ENCODE measurements around the gene OR10AD1. TPM values are rescaled to one million over a fixed set of nuclear protein-coding genes. Genes with fewer than 3 reads are reported as not detected.

The OR10AD1 gene
- total and polyA plus RNA-seq, 9 of the 15 experiments (the other 6 are each of a cell fraction or from before 2014, with no cell fraction given) = not detected

DNA sequence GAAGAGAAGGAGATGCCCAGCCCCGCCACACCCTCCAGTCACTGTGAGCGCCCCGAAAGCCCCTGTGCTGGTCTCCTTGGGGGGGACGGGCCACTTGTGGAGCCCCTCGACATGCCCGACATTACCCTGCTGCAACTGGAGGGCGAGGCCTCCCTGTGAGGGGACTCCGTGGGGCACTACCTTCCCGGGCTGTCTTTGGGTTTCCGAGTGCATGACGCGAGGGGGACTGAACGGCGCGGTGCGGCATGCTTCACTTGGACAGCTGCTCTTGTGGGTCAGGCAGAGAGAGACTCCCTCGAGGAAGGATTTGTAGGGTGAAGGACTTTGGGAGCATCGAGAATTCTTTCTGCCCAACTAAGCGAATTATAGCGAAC is 18.6 kb downstream of the OR10AD1 start:
- FAIRE-seq (no peak), ATAC-seq (no peak), DNase-seq (ENCODE audit: extremely low read depth in 1 of 4, low spot score in 3 of 4) (no peak)
- Histone ChIP-seq H3K27me3 (ENCODE audit: control insufficient read depth in 2 of 2, insufficient read depth in 2 of 2, low read length in 2 of 2) (peaks cover 21 to 42% of the 10 kb centered on the region in 2 experiments; a peak in 4 of 5 replicates), H4K20me1 (replicated peaks; ENCODE audit: control insufficient read depth, insufficient read depth, low read length) (no peaks in the 10 kb centered on the region), H3K79me2 (ENCODE audit: control insufficient read depth, insufficient read depth, low read length) (no peaks in the 10 kb centered on the region), H3K9me3 (replicated peaks; ENCODE audit: control insufficient read depth, insufficient read depth, low read depth, low read length) (no peaks in the 10 kb centered on the region), H3K9me1 (ENCODE audit: control insufficient read depth, insufficient read depth, low read length) (peaks cover 3% of the 10 kb centered on the region), H3K4me1 (replicated peaks in 1 of 2; ENCODE audit: control insufficient read depth in 2 of 2, insufficient read depth in 2 of 2, low read length in 2 of 2) (peaks cover 0 to 17% of the 10 kb centered on the region in 2 experiments; a peak in 3 of 5 replicates), H3K9ac (ENCODE audit: insufficient read depth in 1 of 2, low read depth in 2 of 2, low read length in 2 of 2) (no peak overlapping the region), H3K4me3 (no peak overlapping the region), H2AFZ (ENCODE audit: low read depth, low read length) (no peak overlapping the region), H3K4me2 (ENCODE audit: insufficient read depth, low read length) (no peak overlapping the region), H3K36me3 (ENCODE audit: control insufficient read depth, insufficient read depth, low read length) (no peaks in the 10 kb centered on the region), H3K27ac (ENCODE audit: extremely low read depth, low read depth, low read length) (no peak overlapping the region)
- TF ChIP-seq CSDE1 (IDR thresholded peaks at IDR 0.05) (no peak), PYGO2 (tag; IDR thresholded peaks at IDR 0.05) (no peak), ADNP (tag; IDR thresholded peaks at IDR 0.05) (no peak), SMARCE1 (IDR thresholded peaks at IDR 0.05) (no peak), RCOR1 (IDR thresholded peaks at IDR 0.05; ENCODE audit: borderline replicate concordance in 1 of 2, low read depth in 2 of 2, low read length in 2 of 2) (no peak), SMARCA4 (IDR thresholded peaks at IDR 0.05) (no peak), ZNF12 (CRISPR knock-in tag; IDR thresholded peaks at IDR 0.05) (no peak), MIER1 (IDR thresholded peaks at IDR 0.05; ENCODE audit: low read depth) (no peak), PML (IDR thresholded peaks at IDR 0.05; ENCODE audit: low read length) (no peak), FOXJ2 (tag; IDR thresholded peaks at IDR 0.05) (no peak), ZNF76 (CRISPR knock-in tag; IDR thresholded peaks at IDR 0.05; ENCODE audit: borderline replicate concordance) (no peak), ZNF695 (CRISPR knock-in tag; IDR thresholded peaks at IDR 0.05) (no peak), POLR2AphosphoS5 (IDR thresholded peaks at IDR 0.05; ENCODE audit: control insufficient read depth, insufficient read depth, low read depth, low read length) (no peak), RBM34 (IDR thresholded peaks at IDR 0.05; ENCODE audit: borderline replicate concordance, insufficient read depth, low read length) (no peak), CCAR2 (IDR thresholded peaks at IDR 0.05; ENCODE audit: low read depth, low read length) (no peak), CEBPG (CRISPR knock-in tag; IDR thresholded peaks at IDR 0.05) (no peak), CEBPG (tag; conservative IDR thresholded peaks at IDR 0.05 in 1 of 2, IDR thresholded peaks at IDR 0.05 in 1 of 2) (no peak)
- TF ChIP-seq, protein P1, sequence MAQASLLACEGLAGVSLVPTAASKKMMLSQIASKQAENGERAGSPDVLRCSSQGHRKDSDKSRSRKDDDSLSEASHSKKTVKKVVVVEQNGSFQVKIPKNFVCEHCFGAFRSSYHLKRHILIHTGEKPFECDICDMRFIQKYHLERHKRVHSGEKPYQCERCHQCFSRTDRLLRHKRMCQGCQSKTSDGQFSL (CRISPR knock-in tag; IDR thresholded peaks at IDR 0.05) = no peak
- TF ChIP-seq, protein P1 (tag; IDR thresholded peaks at IDR 0.05) = no peak
- 33% methylated on average over 19 of the region's 20 CpGs for WGBS (ENCODE audit: insufficient coverage, low coverage, missing lambda C conversion rate)
- intact Hi-C loops (cut with micrococcal nuclease) = no loop called here
- CTCF ChIA-PET (ENCODE audit: low intra/inter-chr PET ratio) = no interaction called here
- POLR2A ChIA-PET = interaction anchor here (0.9 kb wide), 1 partner anchor 289 kb away, joined by 4 read pairs; no protein-coding TSS in a partner anchor
- no TSS peak for BruUV-seq (replicated peaks)
- in situ Hi-C loops (cut with MboI) = no loop called here

Measured in K562 (cell line).